Colonic mucosa (tissue), 4 donors: ENCODE measurements around the gene HTATIP2. TPM values are rescaled to one million over a fixed set of nuclear protein-coding genes. Genes with fewer than 3 reads are reported as not detected.

ENCODE experiments used
- DNase-seq: peaks from one replicate; pipeline ENCODE4 v3.0.0-alpha.2; 2020
- H3K27ac ChIP-seq: fragments of 200-600 bp; one replicate; pipeline ENCODE4 v1.8.0; 2021
- H3K27me3 ChIP-seq: fragments of 200-600 bp; one replicate; pipeline ENCODE4 v1.8.0; 2021
- H3K36me3 ChIP-seq: fragments of 200-600 bp; one replicate; pipeline ENCODE4 v1.8.0; 2021
- H3K4me1 ChIP-seq: fragments of 200-600 bp; one replicate; pipeline ENCODE4 v1.8.0; 2021; ENCODE audit warnings: mild to moderate bottlenecking
- H3K4me3 ChIP-seq: fragments of 200-600 bp; one replicate; pipeline ENCODE4 v1.8.0; 2021
- H3K9ac ChIP-seq, 2 donors: one replicate each; pipeline ENCODE4 v1.7.0; 2013; ENCODE audit warnings: control low read depth in 2 of 2, low read depth in 2 of 2, low read length in 2 of 2
- H3K9me3 ChIP-seq: fragments of 200-600 bp; one replicate; pipeline ENCODE4 v1.8.0; 2021
- intact Hi-C: fragments of 100-400 bp; cut with DNase I; formaldehyde crosslinking; loops from one replicate; pipeline ENCODE4 v1.14.1; 2022
- total RNA-seq, 2 donors: library from RNA; stranded (reverse); fragmentation: NEBNext Ultra II Directional in 1 of 2; extraction: Animal tissue kit (Norgen Biotek cat#: 25700) in 1 of 2; gene quantifications; one replicate each; pipeline ENCODE4 v1.2.1, GENCODE V29; 2021
- TF ChIP-seq, protein P1 (sequence below): fragments of 200-600 bp; IDR thresholded peaks from one replicate; pipeline ENCODE4 v1.8.0; 2022; ENCODE audit warnings: antibody characterized with exemption, mild to moderate bottlenecking
- donor health status: healthy.
- donor health status: DM: no; HTN: no; CAD: no.
- donor health status: DM: no; HTN: no; CAD: no.

HTATIP2 gene
- 100 to 1,000 TPM; 116 to 126 TPM for total RNA-seq

DNA sequence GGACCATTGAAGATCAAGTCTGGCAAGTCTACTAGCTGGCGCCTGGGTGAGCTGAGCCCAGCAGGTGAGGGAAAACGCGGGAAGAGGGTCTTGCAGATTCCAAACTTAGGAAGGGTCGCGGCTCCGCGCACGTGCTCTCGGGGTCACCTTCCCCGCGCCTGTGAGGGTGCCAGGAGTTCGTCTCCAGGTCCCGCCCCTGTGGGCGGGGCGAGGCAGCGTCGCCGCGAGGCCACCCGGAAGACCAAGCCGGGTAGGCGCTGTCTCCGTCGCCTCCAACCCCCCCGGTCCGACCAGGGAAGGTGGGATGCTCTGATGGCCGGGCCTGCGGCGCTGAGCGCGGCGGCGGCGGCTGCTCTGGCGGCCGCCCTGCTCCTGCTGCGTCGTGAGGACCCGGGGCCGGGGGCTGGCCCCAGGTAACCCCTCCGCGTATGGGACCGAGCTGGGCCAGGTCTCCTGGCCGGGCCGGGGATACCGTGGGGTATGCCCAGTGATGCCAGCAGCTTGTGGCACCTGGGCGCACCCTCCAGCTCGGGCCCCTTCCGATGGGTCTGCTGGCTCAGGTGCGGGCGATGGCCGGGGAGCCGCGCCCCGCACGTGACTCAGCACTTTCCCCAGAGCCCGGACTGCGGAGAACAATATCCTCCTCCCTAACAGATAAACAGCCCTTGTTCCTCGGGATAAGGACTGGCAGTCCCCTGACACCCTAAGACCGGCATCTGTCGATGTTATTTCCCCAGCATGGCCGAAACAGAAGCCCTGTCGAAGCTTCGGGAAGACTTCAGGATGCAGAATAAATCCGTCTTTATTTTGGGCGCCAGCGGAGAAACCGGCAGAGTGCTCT lies at the start of gene HTATIP2:
Gene HTATIP2, plus strand, starts transcription at position 215 of the 841 bp plus-strand sequence. Its CDS starts 524 bp downstream, at position 739.
- intact Hi-C loops = no loop called here
- TF ChIP-seq, protein P1, sequence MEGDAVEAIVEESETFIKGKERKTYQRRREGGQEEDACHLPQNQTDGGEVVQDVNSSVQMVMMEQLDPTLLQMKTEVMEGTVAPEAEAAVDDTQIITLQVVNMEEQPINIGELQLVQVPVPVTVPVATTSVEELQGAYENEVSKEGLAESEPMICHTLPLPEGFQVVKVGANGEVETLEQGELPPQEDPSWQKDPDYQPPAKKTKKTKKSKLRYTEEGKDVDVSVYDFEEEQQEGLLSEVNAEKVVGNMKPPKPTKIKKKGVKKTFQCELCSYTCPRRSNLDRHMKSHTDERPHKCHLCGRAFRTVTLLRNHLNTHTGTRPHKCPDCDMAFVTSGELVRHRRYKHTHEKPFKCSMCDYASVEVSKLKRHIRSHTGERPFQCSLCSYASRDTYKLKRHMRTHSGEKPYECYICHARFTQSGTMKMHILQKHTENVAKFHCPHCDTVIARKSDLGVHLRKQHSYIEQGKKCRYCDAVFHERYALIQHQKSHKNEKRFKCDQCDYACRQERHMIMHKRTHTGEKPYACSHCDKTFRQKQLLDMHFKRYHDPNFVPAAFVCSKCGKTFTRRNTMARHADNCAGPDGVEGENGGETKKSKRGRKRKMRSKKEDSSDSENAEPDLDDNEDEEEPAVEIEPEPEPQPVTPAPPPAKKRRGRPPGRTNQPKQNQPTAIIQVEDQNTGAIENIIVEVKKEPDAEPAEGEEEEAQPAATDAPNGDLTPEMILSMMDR = no peak
- no peaks in the 10 kb centered on the region for H3K27me3 ChIP-seq
- H3K4me3 ChIP-seq = peak within 1 kb of the TSS; percentile 81
- no peaks in the 10 kb centered on the region for H3K4me1 ChIP-seq
- H3K27ac ChIP-seq = peak within 1 kb of the TSS; percentile 91
- no peaks in the 10 kb centered on the region for H3K9me3 ChIP-seq
- H3K9ac ChIP-seq = peak within 1 kb of the TSS; percentile 84 to 92
- H3K36me3 ChIP-seq = no peaks in the 10 kb centered on the region
- peak; percentile 84 for DNase-seq

DNA sequence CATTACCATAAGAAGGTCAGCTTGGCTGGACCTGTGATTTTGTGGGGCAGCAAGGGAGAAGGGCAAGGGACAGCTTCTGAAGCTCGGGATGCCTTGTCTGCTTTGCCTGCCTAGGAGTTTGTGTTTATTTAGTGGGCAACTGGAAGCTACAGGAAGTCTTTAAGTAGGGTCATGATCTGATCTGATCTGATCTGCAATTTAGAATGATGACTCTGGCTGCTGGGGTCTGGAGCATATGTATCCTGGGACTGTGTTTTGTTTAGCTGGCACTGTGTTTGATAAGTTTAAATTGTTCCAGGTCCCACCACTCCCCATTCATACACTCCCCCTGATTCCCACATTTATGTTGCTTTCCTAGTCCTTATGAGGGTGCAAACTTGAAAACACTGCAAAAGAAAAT lies 47.7 kb upstream of the HTATIP2 start:
- no peak overlapping the region for H3K9ac ChIP-seq
- H3K4me1 ChIP-seq = no peaks in the 10 kb centered on the region
- no peaks in the 10 kb centered on the region for H3K9me3 ChIP-seq
- no peak overlapping the region for H3K27ac ChIP-seq
- H3K27me3 ChIP-seq = no peaks in the 10 kb centered on the region
- H3K36me3 ChIP-seq = no peaks in the 10 kb centered on the region
- no peak overlapping the region for H3K4me3 ChIP-seq
- TF ChIP-seq, protein P1 = no peak
- intact Hi-C loops = no loop called here
- no peak for DNase-seq

DNA sequence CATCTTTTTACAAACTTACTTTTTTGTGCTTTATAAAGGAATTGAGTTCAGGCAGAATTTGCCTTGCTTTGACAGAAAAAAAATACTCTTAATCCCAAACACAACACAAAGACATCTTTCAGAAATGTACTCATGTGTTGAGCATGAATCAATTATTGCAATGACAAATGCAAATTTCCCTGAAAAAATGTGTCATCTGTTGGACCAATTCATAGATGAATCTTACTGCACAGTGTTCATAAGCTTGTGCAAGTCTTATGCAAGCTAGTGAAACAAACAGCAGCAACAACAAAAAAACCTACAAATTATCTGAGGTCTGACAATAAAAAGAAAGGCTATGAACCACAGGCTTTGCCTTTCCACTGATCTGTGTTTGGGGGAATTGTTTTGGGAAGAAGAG lies 42.3 kb upstream of the HTATIP2 start:
- Histone ChIP-seq H3K27ac (no peak overlapping the region), H3K36me3 (no peaks in the 10 kb centered on the region), H3K4me3 (no peak overlapping the region), H3K4me1 (no peaks in the 10 kb centered on the region), H3K27me3 (no peaks in the 10 kb centered on the region), H3K9me3 (no peaks in the 10 kb centered on the region), H3K9ac (no peak overlapping the region)
- intact Hi-C loops = no loop called here
- TF ChIP-seq, protein P1 = no peak
- no peak for DNase-seq

DNA sequence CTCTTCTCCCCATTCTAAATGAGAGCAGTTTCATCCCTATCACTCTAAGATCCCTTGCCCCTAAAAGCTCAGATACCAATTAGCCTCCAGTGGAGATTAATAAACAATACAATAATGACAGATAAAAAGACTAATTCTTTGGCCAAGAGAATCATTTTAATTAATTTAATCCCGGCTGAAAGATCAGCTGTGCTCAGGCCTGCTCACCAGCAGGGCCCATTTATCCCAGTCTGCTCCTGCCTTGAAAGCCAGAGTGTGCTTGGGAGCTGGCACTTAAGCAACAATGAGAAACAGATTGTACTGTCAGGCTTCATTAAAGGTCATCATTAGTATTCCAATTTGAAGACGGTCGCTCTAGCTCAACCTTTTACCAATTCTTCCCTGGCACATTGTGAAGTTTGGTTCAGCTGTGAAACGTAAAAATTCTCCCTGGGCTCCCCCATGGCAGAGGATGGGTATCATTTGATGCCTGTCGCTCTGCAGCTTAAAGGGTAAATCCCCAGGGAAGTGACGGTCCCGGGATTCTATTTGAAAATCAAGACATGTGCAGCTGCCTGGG lies 36.1 kb upstream of the HTATIP2 start:
- no peak overlapping the region for H3K9ac ChIP-seq
- H3K27ac ChIP-seq = no peak overlapping the region
- intact Hi-C loops = no loop called here
- no peaks in the 10 kb centered on the region for H3K36me3 ChIP-seq
- no peak for DNase-seq
- no peaks in the 10 kb centered on the region for H3K4me1 ChIP-seq
- TF ChIP-seq, protein P1 = no peak
- H3K4me3 ChIP-seq = no peak overlapping the region
- H3K27me3 ChIP-seq = no peaks in the 10 kb centered on the region
- no peaks in the 10 kb centered on the region for H3K9me3 ChIP-seq

DNA sequence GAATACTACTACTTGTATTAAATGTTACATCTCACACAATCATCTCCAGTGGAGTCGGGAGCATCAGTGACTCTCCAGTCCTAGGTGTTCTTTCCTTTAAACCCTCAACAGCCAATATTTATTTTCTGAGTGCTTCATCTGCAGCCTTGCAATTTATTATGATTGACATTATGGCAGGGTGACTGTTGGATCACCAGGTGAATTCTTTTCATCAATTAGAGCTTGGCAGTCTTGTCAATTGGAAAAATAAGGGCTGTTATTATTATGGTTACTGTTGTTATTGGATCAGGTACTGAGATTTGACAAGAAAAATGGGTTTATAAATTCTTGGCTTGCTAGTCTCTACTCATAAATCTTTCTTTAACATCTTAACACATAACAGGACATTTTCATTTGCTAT lies 27.5 kb upstream of the HTATIP2 start:
- TF ChIP-seq, protein P1 = no peak
- Histone ChIP-seq H3K9ac (no peak overlapping the region), H3K27me3 (no peaks in the 10 kb centered on the region), H3K36me3 (no peaks in the 10 kb centered on the region), H3K4me1 (no peaks in the 10 kb centered on the region), H3K4me3 (no peak overlapping the region), H3K27ac (no peak overlapping the region), H3K9me3 (no peaks in the 10 kb centered on the region)
- intact Hi-C loops = no loop called here
- DNase-seq = no peak
